Ishikawa (cell line): Measurements from ENCODE around the gene RBPMS2.

Source experiments
- CEBPB ChIP-seq: IDR thresholded peaks from 2 replicates; pipeline ENCODE4 v1.6.1; 2012
- CREB1 ChIP-seq: IDR thresholded peaks from 2 replicates; pipeline ENCODE4 v1.6.1; 2012; ENCODE audit warnings: low read depth
- EGR1 ChIP-seq: IDR thresholded peaks from 2 replicates; pipeline ENCODE4 v1.6.1; 2012
- EP300 ChIP-seq: IDR thresholded peaks from 2 replicates; pipeline ENCODE4 v1.6.1; 2012; ENCODE audit warnings: borderline replicate concordance
- FOXM1 ChIP-seq: IDR thresholded peaks from 2 replicates; pipeline ENCODE4 v1.6.1; 2012; ENCODE audit warnings: low read depth, borderline replicate concordance
- NFIC ChIP-seq: IDR thresholded peaks from 2 replicates; pipeline ENCODE4 v1.6.1; 2012
- RAD21 ChIP-seq: IDR thresholded peaks from 2 replicates; pipeline ENCODE4 v1.6.1; 2012; ENCODE audit warnings: low read depth
- REST ChIP-seq: IDR thresholded peaks from 2 replicates; pipeline ENCODE4 v1.6.1; 2012; ENCODE audit warnings: low read depth, mild to moderate bottlenecking
- TAF1 ChIP-seq: IDR thresholded peaks from 2 replicates; pipeline ENCODE4 v1.6.1; 2012; ENCODE audit warnings: low read depth, mild to moderate bottlenecking
- TCF12 ChIP-seq: IDR thresholded peaks from 2 replicates; pipeline ENCODE4 v1.6.1; 2012; ENCODE audit warnings: low read depth
- TEAD4 ChIP-seq: IDR thresholded peaks from 2 replicates; pipeline ENCODE4 v1.6.1; 2012
- YY1 ChIP-seq: IDR thresholded peaks from 2 replicates; pipeline ENCODE4 v1.6.1; 2012; ENCODE audit warnings: low read depth
- ZBTB7A ChIP-seq: IDR thresholded peaks from 2 replicates; pipeline ENCODE4 v1.6.1; 2012; ENCODE audit warnings: low read depth
- TF ChIP-seq, protein P1 (sequence below): IDR thresholded peaks from 2 replicates; pipeline ENCODE4 v1.6.1; 2012
- TF ChIP-seq, protein P2 (sequence below): IDR thresholded peaks from 2 replicates; pipeline ENCODE4 v1.6.1; 2012

RBPMS2 gene

GRCh38 chr15:64749999-64750657, 25.3 kb downstream of the RBPMS2 start:
- no peak for TF ChIP-seq NFIC
- TF ChIP-seq EP300: no peak
- no peak for TF ChIP-seq TAF1
- no peak for TF ChIP-seq YY1
- no peak for TF ChIP-seq CEBPB

DNA sequence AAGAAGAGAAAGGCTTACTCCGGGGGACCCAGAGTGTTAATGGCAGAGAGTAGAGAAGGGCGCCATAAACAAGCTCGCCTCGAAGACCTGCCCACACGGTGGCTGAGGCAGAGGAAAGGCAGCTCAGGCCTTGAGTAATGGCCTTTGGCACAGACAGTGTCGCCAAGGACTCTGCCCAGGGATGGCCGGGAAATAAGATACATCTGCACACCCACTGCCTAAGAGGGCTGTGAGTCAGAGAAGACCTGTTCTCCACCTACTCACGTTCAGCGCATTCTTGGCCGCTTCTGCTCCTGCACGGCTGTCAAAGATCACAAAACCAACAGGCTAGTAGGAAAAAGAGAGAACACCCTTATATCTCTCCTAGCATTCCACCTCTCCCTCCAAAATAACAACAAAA, 26.2 kb downstream of the RBPMS2 start:
- TF ChIP-seq EGR1: no peak
- TF ChIP-seq REST: no peak
- TF ChIP-seq, protein P1, sequence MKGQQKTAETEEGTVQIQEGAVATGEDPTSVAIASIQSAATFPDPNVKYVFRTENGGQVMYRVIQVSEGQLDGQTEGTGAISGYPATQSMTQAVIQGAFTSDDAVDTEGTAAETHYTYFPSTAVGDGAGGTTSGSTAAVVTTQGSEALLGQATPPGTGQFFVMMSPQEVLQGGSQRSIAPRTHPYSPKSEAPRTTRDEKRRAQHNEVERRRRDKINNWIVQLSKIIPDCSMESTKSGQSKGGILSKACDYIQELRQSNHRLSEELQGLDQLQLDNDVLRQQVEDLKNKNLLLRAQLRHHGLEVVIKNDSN: no peak
- TF ChIP-seq FOXM1: no peak
- TF ChIP-seq NFIC: no peak
- no peak for TF ChIP-seq EP300
- TF ChIP-seq, protein P2, sequence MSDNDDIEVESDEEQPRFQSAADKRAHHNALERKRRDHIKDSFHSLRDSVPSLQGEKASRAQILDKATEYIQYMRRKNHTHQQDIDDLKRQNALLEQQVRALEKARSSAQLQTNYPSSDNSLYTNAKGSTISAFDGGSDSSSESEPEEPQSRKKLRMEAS: no peak
- no peak for TF ChIP-seq CEBPB
- no peak for TF ChIP-seq TCF12
- TF ChIP-seq TAF1: no peak
- TF ChIP-seq ZBTB7A: no peak
- no peak for TF ChIP-seq YY1
- TF ChIP-seq CREB1: no peak

GRCh38 chr15:64748251-64748650, 27.1 kb downstream of the RBPMS2 start:
- TF ChIP-seq YY1: no peak
- TF ChIP-seq TEAD4: no peak

DNA sequence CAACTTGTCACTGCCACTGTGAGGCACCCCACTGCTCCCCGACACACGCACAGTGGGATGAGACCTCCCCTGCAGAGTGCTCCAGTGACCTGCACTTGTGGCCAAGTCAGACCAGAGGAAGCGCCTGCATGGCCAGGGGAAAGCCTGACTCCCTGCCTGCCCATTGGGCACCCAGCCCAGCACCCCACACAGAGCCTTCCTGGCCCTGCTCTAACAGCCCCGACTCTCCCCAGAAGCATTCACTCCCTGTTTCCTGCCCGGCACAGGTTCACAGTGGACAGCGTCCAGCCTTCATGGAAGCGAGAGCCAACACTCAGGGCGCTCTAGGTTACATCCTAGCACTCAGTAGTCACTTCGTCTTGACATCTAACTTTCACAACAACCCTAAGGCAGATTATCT, 27.8 kb downstream of the RBPMS2 start:
- TF ChIP-seq TEAD4 (no peak), RAD21 (no peak), REST (no peak), YY1 (no peak), TCF12 (no peak), ZBTB7A (no peak), EP300 (no peak), CREB1 (no peak)
- TF ChIP-seq, protein P2: no peak
- TF ChIP-seq, protein P1: no peak

DNA sequence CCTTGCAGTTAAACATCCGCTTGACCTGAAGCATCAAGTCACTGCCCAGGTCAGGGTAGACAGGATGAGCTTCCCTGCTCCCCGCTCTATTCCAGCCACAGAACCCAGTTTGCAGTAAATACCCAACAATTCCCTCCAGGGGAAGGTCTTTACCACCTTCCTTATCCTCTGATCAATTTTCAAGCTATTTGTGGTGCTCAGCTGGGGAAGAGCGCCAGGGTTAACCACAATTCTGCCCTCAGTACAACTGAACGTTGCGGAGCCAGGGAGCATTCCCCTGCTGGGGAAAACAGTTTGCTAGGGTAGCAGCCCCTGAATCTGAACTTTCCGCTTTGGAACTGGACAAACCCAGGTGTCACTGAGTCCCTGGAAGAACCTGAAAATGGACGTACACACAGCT, 28.5 kb downstream of the RBPMS2 start:
- TF ChIP-seq CREB1 (no peak), TAF1 (no peak), EP300 (no peak), CEBPB (no peak), YY1 (no peak), TEAD4 (no peak), REST (no peak), NFIC (no peak), ZBTB7A (no peak), TCF12 (no peak), FOXM1 (no peak), EGR1 (no peak), RAD21 (no peak)
- TF ChIP-seq, protein P1: no peak
- TF ChIP-seq, protein P2: no peak
